ENCODE results near the gene ZNF391. TPM values are rescaled to one million over a fixed set of nuclear protein-coding genes. Genes with fewer than 3 reads are reported as not detected.

ZNF391 gene
- total RNA-seq, 1 donor from 2014 or later = 4.5 TPM

GRCh38 chr6:27407153-27407814 is 18.7 kb downstream of the ZNF391 start:
- Mint-ChIP-seq H3K36me3 (ENCODE audit: low read depth) (peaks cover 15% of the 10 kb centered on the region), H3K9me3 (ENCODE audit: low read depth) (peaks cover 45% of the 10 kb centered on the region), H3K27me3 (ENCODE audit: low read depth) (no peaks in the 10 kb centered on the region), H3K27ac (ENCODE audit: unreplicated experiment) (no peak overlapping the region), H3K4me3 (ENCODE audit: unreplicated experiment) (no peak overlapping the region), H3K4me1 (ENCODE audit: low read depth) (no peaks in the 10 kb centered on the region)
- TF ChIP-seq, protein P1, sequence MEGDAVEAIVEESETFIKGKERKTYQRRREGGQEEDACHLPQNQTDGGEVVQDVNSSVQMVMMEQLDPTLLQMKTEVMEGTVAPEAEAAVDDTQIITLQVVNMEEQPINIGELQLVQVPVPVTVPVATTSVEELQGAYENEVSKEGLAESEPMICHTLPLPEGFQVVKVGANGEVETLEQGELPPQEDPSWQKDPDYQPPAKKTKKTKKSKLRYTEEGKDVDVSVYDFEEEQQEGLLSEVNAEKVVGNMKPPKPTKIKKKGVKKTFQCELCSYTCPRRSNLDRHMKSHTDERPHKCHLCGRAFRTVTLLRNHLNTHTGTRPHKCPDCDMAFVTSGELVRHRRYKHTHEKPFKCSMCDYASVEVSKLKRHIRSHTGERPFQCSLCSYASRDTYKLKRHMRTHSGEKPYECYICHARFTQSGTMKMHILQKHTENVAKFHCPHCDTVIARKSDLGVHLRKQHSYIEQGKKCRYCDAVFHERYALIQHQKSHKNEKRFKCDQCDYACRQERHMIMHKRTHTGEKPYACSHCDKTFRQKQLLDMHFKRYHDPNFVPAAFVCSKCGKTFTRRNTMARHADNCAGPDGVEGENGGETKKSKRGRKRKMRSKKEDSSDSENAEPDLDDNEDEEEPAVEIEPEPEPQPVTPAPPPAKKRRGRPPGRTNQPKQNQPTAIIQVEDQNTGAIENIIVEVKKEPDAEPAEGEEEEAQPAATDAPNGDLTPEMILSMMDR (IDR thresholded peaks at IDR 0.05) = no peak
- no peak for DNase-seq (ENCODE audit: low spot score)

- Mint-ChIP-seq H3K4me1 (ENCODE audit: low read depth) (no peaks in the 10 kb centered on the region), H3K27me3 (ENCODE audit: low read depth) (no peaks in the 10 kb centered on the region), H3K27ac (ENCODE audit: unreplicated experiment) (no peak overlapping the region), H3K9me3 (ENCODE audit: low read depth) (peaks cover 17% of the 10 kb centered on the region), H3K36me3 (ENCODE audit: low read depth) (no peaks in the 10 kb centered on the region), H3K4me3 (ENCODE audit: unreplicated experiment) (no peak overlapping the region)
- TF ChIP-seq, protein P1 (IDR thresholded peaks at IDR 0.05) = no peak
- DNase-seq (ENCODE audit: low spot score) = no peak
Observed at GRCh38 chr6:27414300-27414699, 25.7 kb downstream of the ZNF391 start.

- H3K27me3 Mint-ChIP-seq (ENCODE audit: low read depth) = no peaks in the 10 kb centered on the region
Observed at GRCh38 chr6:27414996-27415395, 26.4 kb downstream of the ZNF391 start.

GRCh38 chr6:27415898-27416297 is 27.3 kb downstream of the ZNF391 start:
- no peaks in the 10 kb centered on the region for H3K36me3 Mint-ChIP-seq (ENCODE audit: low read depth)
- H3K27ac Mint-ChIP-seq (ENCODE audit: unreplicated experiment) = no peak overlapping the region
- DNase-seq (ENCODE audit: low spot score) = no peak
- no peaks in the 10 kb centered on the region for H3K27me3 Mint-ChIP-seq (ENCODE audit: low read depth)
- TF ChIP-seq, protein P1 (IDR thresholded peaks at IDR 0.05) = no peak
- H3K4me3 Mint-ChIP-seq (ENCODE audit: unreplicated experiment) = no peak overlapping the region
- H3K4me1 Mint-ChIP-seq (ENCODE audit: low read depth) = no peaks in the 10 kb centered on the region
- H3K9me3 Mint-ChIP-seq (ENCODE audit: low read depth) = peaks cover 14% of the 10 kb centered on the region

More at GRCh38 chr6:27414996-27415395, 26.4 kb downstream of the ZNF391 start:
- Mint-ChIP-seq H3K9me3 (ENCODE audit: low read depth) (peaks cover 19% of the 10 kb centered on the region), H3K36me3 (ENCODE audit: low read depth) (no peaks in the 10 kb centered on the region), H3K4me3 (ENCODE audit: unreplicated experiment) (no peak overlapping the region), H3K27ac (ENCODE audit: unreplicated experiment) (no peak overlapping the region), H3K4me1 (ENCODE audit: low read depth) (no peaks in the 10 kb centered on the region)
- TF ChIP-seq, protein P1 (IDR thresholded peaks at IDR 0.05) = no peak
- DNase-seq (ENCODE audit: low spot score) = no peak

- Mint-ChIP-seq H3K27ac (ENCODE audit: unreplicated experiment) (no peak overlapping the region), H3K27me3 (ENCODE audit: low read depth) (no peaks in the 10 kb centered on the region), H3K9me3 (ENCODE audit: low read depth) (peaks cover 18% of the 10 kb centered on the region), H3K36me3 (ENCODE audit: low read depth) (no peaks in the 10 kb centered on the region), H3K4me3 (ENCODE audit: unreplicated experiment) (no peak overlapping the region), H3K4me1 (ENCODE audit: low read depth) (no peaks in the 10 kb centered on the region)
- TF ChIP-seq, protein P1 (IDR thresholded peaks at IDR 0.05) = no peak
- no peak for DNase-seq (ENCODE audit: low spot score)
Observed at GRCh38 chr6:27419363-27419762, 30.8 kb downstream of the ZNF391 start.
